Hematopoietic multipotent progenitor cell treated with erythropoietin and hydrocortisone succinate and interleukin-3 and kit ligand, for 8 days (in vitro differentiated cells): ENCODE data around the gene LKAAEAR1.
"Not testable (repeated sequence)": the region's sequence is repeated elsewhere in the genome, so short reads cannot be mapped to it uniquely, and the experiment has no call there.

Source experiments
- DNase-seq: peaks from one replicate; pipeline ENCODE4 v3.0.0-alpha.2; 2015

LKAAEAR1 gene

GRCh38 chr20:64083804-64084684, at the start of gene LKAAEAR1:
LKAAEAR1 (minus strand) TSS chr20:64084398; CDS start chr20:64084219, 179 bp downstream.
- DNase-seq = no peak

GRCh38 chr20:64131406-64131805, 47.2 kb upstream of the LKAAEAR1 start:
- DNase-seq = peak; percentile 47

GRCh38 chr20:64130876-64131275, 46.7 kb upstream of the LKAAEAR1 start:
- no peak for DNase-seq

GRCh38 chr20:64130271-64130670, 46.1 kb upstream of the LKAAEAR1 start:
- no peak for DNase-seq

GRCh38 chr20:64129146-64129782, 45.1 kb upstream of the LKAAEAR1 start:
- DNase-seq = no peak

- DNase-seq = not testable (repeated sequence)
Measured at GRCh38 chr20:64123517-64123916, 39.3 kb upstream of the LKAAEAR1 start.

- not testable (repeated sequence) for DNase-seq
Measured at GRCh38 chr20:64122927-64123326, 38.7 kb upstream of the LKAAEAR1 start.

GRCh38 chr20:64121586-64121985, 37.4 kb upstream of the LKAAEAR1 start:
- no peak for DNase-seq

- no peak for DNase-seq
Measured at GRCh38 chr20:64119681-64120341, 35.6 kb upstream of the LKAAEAR1 start.

- no peak for DNase-seq
Measured at GRCh38 chr20:64119301-64119680, 35.1 kb upstream of the LKAAEAR1 start.

- DNase-seq = not testable (repeated sequence)
Measured at GRCh38 chr20:64117432-64117777, 33.2 kb upstream of the LKAAEAR1 start.

GRCh38 chr20:64116541-64117431, 32.6 kb upstream of the LKAAEAR1 start:
- DNase-seq = no peak

- no peak for DNase-seq
Measured at GRCh38 chr20:64116016-64116415, 31.8 kb upstream of the LKAAEAR1 start.

- no peak for DNase-seq
Measured at GRCh38 chr20:64115171-64115911, 31.1 kb upstream of the LKAAEAR1 start.

GRCh38 chr20:64114356-64114971, 30.3 kb upstream of the LKAAEAR1 start:
- no peak for DNase-seq

GRCh38 chr20:64113796-64114355, 29.7 kb upstream of the LKAAEAR1 start:
- no peak for DNase-seq

GRCh38 chr20:64113444-64113775, 29.2 kb upstream of the LKAAEAR1 start:
- no peak for DNase-seq

- DNase-seq = no peak
Measured at GRCh38 chr20:64112691-64113443, 28.7 kb upstream of the LKAAEAR1 start.

- no peak for DNase-seq
Measured at GRCh38 chr20:64111841-64112641, 27.8 kb upstream of the LKAAEAR1 start.
